DMS53 treated with DMSO at 0.1 percent for 48 hours (cell line): Measurements from ENCODE around the gene C1GALT1.
"Not testable (repeated sequence)": the region's sequence is repeated elsewhere in the genome, so short reads cannot be mapped to it uniquely, and the experiment has no call there.

ENCODE experiments used
- DNase-seq: peaks from one replicate; lab custom pipeline; 2025; ENCODE audit not compliant: unreplicated experiment; lab: John Stamatoyannopoulos, UW

Gene C1GALT1

DNA sequence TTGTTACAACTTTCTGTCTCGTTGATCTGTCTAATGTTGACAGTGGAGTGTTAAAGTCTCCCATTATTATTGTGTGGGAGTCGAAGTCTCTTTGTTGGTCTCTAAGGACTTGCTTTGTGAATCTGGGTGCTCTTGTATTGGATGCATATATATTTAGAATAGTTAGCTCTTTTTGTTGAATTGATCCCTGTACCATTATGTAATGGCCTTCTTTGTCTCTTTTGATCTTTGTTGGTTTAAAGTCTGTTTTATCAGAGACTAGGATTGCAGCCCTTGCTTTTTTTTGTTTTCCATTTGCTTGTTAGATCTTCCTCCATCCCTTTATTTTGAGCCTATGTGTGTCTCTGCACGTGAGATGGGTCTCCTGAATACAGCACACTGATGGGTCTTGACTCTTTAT is 17.2 kb downstream of the C1GALT1 start:
- DNase-seq, result not testable (repeated sequence)

- DNase-seq, result not testable (repeated sequence)
These were observed 17.9 kb downstream of the C1GALT1 start for GRCh38 chr7:7200255-7200654.

- DNase-seq, result no peak
These were observed 19.4 kb downstream of the C1GALT1 start for GRCh38 chr7:7201578-7202374.

GRCh38 chr7:7202375-7202720 is 20.0 kb downstream of the C1GALT1 start:
- DNase-seq, result no peak

- DNase-seq, result no peak
These were observed 21.6 kb downstream of the C1GALT1 start for GRCh38 chr7:7203813-7204575.

DNA sequence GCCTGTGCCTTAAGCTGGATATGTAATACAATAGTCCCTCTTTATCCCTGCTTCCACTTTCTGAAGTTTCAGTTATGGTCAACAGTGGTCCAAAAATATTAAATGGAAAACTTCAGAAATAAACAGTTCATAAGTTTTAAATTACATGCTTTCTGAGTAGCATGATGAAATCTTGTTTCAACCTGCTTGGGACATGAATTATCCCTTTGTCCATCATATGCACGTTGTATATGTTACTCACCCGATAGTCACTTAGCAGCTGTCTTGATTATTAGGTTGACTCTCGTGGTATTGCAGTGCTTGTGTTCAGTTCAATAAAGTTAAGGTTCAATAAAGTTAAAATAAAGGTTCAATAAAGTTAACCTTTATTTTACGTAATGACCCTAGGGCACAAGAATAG is 25.5 kb downstream of the C1GALT1 start:
- DNase-seq, result no peak

DNA sequence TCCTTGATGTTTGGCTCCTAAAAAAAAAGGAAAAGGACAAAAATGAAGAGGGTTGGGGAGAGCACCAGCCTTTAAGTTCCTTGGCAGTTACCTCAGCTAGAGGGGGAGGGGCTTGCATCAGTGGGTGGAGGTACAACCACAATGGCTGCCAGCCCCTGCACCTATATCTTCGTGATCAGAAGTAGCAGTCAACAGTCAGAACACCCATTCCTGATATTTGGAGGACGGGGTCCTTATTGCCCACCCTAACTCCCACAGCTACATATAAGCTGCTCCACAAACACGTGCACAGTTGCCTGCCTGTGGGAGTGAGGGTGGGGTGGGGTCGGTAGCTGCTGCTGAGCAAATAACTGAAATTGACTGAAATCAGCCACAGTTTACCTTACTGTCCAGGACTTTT is 26.2 kb downstream of the C1GALT1 start:
- DNase-seq, result no peak

DNA sequence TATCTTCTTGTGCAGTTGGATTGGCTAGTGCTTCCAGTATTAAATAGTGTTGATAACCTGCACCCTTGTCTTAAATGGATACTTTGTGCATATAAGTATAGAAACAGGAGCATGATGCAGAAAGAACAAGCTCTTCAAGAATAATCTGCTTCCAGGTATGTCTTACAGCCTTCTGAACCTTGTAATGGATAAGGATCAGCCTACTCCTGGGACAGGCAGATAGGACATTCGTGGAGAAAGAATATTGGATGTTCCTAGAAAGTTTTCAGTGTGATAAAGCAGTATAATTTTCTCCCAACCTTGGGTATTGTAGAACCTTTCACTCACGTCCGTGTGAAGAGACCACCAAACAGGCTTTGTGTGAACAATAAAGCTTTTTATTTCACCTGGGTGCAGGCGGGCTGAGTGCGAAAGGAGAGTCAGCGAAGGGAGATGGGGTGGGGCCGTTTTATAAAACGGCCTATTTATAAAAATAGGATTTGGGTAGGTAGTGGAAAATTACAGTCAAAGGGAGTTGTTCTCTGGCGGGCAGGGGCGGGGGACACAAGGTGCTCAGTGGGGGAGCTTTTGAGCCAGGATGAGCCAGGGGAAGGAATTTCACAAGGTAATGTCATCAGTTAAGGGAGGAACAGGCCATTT is 27.2 kb downstream of the C1GALT1 start:
- DNase-seq, result no peak

DNA sequence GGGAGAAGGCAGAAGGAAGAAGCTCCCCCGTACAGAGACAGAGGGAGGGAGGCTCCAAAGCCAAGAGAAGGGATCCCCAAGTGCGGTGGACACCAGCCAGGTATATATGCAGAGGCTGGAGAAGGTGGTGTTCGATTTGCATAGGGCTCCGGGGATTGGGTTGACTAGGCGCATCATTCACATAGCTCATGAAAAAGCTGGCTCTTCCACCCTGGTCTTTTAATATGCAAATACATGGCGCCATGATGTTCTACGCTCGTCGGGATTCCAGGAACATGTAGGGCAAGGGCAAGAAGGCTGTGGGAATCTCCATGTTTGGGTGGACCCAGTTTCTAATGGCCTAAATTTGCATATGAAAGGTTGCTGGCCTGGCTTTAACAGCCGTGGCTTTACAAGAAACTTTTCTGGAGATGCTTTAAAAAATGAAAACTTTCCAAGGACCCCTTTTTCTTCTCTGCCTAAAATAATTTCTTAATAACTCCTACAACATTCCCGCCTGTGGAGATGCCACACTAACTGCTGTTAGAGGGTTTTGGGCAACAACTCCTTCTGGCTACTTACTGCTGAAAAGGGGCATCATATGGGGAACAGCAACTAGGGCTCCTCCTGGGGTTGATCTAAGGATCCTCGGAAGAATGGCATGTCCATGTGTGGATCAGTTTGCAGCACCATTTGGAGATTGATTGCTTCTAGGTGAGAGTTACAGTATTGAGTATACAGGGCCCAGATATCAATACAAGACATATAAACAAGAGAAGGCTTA is 28.3 kb downstream of the C1GALT1 start:
- DNase-seq, result no peak

DNA sequence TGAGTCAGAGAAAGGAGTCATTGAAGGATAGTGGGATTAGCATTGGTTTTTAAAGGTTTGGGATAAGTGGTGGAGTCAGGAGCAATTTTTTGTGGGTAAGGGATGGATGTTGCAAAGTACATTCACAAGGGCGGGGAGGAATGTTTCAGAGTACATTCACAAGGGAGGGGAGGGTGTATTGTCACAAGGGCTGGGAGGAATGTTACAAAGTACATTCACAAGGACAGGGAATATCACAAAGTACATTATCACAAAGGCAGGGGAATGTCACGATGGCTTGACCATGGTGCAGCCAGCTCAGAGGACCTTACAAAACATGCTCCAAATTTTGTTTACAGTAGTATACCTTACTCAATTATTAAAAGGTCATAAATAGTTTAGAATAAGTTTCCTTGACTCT is 30.3 kb downstream of the C1GALT1 start:
- no peak for DNase-seq

DNA sequence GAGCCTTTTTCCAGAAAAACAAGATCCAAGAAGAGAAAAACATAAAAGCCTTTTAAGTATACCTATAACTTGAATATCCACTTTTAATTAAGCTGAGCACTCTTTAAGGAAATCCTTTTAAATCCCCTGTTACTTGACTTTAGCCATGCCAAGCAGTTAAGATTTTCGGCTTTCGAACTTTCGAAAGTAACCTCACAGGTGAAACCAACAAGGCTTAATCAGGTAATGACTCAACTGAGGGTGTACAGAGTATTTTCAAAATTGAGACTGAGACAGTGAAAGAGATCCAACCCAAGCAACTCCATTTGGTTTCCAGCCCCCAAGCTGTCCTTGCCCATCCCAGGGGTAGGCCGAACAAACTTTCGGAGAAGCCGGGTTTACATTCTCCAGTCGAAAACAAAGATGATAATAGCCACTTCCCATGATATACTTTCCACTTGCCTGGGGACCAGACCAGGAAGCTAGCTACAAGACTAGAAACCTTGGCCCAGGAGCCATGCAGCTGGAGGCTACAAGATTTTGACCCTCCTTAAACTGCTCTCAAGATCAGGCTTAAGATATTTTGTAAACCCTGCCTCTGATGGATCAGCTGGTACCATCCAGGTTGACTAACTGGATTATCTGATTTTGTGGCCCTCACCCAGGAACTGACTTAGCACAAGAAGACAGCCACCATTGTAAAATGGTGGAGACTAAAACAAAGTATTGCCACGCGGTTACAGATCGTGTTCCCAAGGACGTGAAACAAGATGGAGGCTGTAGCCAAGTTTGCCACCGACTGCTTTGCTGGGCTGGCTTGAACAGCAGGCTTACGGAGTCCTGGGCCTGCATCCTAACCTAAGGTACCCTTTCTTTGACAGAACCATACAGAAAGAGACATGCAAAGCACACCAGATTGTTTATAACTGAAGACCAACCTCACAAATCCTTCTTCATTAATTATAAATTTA is 32.3 kb downstream of the C1GALT1 start:
- DNase-seq, result no peak

DNA sequence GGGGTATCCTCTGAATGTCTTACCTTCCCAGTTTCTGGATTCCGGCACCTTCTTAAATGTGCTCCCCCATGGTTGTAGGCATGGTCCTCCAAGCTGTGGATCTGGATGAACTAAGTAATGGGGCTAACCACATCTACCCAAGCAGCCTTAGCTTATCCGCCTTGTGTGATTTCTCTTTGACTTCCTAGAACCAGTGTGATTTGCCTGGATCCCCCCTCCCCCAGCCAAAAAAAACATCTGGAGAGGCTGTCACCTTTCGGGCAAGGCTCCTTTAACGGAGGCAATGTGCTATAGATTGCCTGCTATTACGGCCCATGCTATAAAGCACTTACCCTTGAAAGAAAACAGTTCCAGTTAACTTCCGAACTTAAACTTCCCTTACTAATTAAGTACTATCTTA is 33.9 kb downstream of the C1GALT1 start:
- no peak for DNase-seq

- DNase-seq, result no peak
These were observed 36.9 kb downstream of the C1GALT1 start for GRCh38 chr7:7219216-7219615.

DNA sequence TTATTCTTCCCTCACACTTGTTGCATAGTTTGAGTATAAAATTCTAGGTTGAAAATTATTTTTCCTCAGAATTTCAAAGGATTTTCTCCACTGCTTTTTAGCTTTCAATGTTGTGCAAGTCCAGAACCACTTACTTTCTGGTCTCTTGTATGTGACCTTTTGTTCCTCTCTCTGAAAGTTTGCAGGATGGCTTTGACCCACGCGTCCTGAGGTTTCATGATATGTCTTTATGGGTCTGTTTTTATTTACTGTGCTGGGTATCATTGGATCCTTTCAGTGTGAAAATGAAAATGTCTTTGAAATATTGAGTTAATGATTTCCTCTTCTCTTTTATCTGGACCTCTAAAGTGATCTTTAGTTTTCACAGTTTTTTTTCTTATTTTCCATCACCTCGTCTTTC is 38.5 kb downstream of the C1GALT1 start:
- no peak for DNase-seq

- DNase-seq, result no peak
These were observed 39.3 kb downstream of the C1GALT1 start for GRCh38 chr7:7221599-7222038.

GRCh38 chr7:7223250-7223649 is 40.9 kb downstream of the C1GALT1 start:
- DNase-seq, result no peak

- DNase-seq, result no peak
These were observed 44.1 kb downstream of the C1GALT1 start for GRCh38 chr7:7226407-7226806.

DNA sequence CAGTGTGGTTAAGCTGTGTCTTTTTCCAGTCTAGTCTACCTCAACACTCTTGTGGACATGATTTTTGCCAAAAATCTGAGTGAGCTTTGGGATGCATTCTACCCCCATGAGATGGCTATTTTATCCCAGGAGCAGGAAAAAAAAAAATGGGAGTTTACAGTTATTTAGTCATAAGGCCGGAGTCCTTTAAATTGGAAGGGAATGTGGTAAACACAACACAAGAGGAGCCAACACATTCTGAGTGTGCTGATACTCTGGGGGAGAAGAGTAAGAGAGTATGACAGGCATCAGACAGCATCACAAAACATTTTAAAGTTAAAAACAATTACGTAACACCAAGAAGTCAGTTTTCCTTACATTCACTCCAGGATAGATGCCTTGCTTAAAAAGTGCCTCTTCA is 46.1 kb downstream of the C1GALT1 start:
- DNase-seq, result no peak

- no peak for DNase-seq
These were observed 46.6 kb downstream of the C1GALT1 start for GRCh38 chr7:7228967-7229366.

DNA sequence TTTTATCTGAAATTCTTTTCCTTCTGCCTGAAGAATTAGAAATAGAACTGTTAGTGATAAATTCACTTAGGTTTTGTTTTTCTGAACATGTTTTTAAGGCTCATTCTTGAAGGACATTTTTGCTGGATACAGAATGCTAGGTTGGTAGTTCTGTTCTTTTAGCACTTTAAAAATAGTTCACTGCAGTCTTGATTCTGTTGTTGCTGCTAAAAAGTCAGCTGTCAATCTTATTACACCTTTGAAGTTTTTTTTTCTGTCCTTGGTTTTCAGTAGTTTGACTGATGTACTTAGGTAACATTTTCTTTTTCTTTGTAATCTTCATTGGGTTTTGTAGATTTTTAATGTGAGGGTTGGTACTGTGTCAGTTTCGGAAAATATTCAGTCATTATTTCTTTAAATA is 48.7 kb downstream of the C1GALT1 start:
- DNase-seq, result no peak
